K562 treated with DMSO at 1 percent for 12 hours (cell line): Measurements from ENCODE around the gene CAMK2N1. TPM values are rescaled to one million over a fixed set of nuclear protein-coding genes. Genes with fewer than 3 reads are reported as not detected.

Source experiments
- total RNA-seq: library from RNA; unstranded; fragments of 300-600 nt; gene quantifications from 2 replicates; pipeline ENCODE4 v1.2.3, GENCODE V29; 2022; ENCODE audit not compliant: insufficient read depth

Gene CAMK2N1
- 2.1 and 4.0 TPM in 2 replicates for total RNA-seq

GRCh38 chr1:20485527-20486456 is at the start of gene CAMK2N1:
Gene CAMK2N1 (minus strand): TSS chr1:20486210. CDS start chr1:20485379, 831 bp downstream.

DNA sequence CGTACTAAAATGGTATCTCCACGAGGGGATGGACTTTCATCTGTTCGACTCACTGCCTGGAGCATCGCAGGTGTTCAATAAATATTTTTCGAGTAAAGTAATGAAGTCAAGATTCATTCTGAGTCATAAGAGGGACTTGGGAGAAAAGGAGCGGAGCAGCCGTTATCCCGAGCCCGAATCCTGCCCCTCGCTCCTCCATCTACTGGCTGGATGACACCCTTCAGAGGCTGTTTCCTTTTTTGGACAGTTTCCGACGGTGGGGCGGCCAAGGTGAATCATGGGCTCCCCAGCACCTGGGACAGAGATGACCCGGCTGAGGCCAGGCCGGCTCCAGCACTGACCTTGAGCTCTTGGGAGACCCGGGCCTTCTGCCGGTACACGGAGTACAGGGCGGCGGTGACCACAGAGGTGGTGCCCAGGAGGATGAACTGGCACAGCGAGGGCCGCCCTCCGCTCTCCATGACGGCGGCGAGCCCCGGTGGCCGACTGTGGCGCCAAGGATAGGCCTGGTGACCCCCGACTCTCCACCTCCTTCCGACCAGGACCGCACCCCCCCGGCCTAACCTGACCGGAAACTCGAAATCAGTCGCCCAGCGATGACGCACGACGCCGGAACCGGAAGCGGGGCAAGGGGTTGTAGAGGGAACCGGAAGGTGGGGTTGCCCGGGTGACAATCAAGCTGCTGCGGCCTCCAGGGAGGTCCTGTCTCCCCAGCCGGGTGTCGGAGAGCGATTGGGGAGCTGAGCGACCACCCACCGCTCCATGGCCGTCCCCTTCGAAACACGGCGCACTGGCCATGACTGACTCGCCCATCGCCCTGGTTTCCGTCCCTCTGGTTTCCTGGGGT is 21.8 kb upstream of the CAMK2N1 start, which contains the start of gene MUL1:
MUL1 (minus strand) TSS at position 588 of the 847 bp plus-strand sequence; CDS start at position 461, 127 bp downstream.

Other genes starting within 250 kb of the CAMK2N1 start
- not detected in 2 replicates for gene VWA5B1, start 195.3 kb downstream of the CAMK2N1 start, total RNA-seq
- 35.5 and 46.3 TPM in 2 replicates for gene MUL1, start 21.9 kb upstream of the CAMK2N1 start, total RNA-seq
- not detected in 2 replicates for gene FAM43B, start 66.4 kb upstream of the CAMK2N1 start, total RNA-seq
- gene CDA, start 102.9 kb upstream of the CAMK2N1 start, total RNA-seq: not detected in 2 replicates
- gene PINK1, start 147.2 kb upstream of the CAMK2N1 start, total RNA-seq: 72.3 and 83.9 TPM in 2 replicates
- 258 and 340 TPM in 2 replicates for gene DDOST, start 175.2 kb upstream of the CAMK2N1 start, total RNA-seq
- 0.39 TPM in 1 of 2 replicates, not detected in the other for gene KIF17, start 231.8 kb upstream of the CAMK2N1 start, total RNA-seq
- not detected in 2 replicates for gene SH2D5, start 246.5 kb upstream of the CAMK2N1 start, total RNA-seq